Breast epithelium (tissue), 3 donors: ENCODE results near the gene NEK4.

Experiments
- POLR2A ChIP-seq: fragments of 450-650 bp; IDR thresholded peaks from one replicate; pipeline ENCODE4 v1.6.1; 2016; ENCODE audit warnings: antibody characterized with exemption, mild to moderate bottlenecking, moderate library complexity
- POLR2AphosphoS5 ChIP-seq, 3 donors: sonication (generic); formaldehyde crosslinking; IDR thresholded peaks; one replicate each; pipeline ENCODE4 v1.6.1; 2017; ENCODE audit warnings: antibody characterized with exemption in 3 of 3
- TF ChIP-seq, protein P1 (sequence below), 3 donors: fragments of 450-650 bp; IDR thresholded peaks; one replicate each; pipeline ENCODE4 v1.5.1; 2016 to 2017; ENCODE audit warnings: antibody characterized with exemption in 3 of 3, mild to moderate bottlenecking in 3 of 3, moderate library complexity in 3 of 3

DNA sequence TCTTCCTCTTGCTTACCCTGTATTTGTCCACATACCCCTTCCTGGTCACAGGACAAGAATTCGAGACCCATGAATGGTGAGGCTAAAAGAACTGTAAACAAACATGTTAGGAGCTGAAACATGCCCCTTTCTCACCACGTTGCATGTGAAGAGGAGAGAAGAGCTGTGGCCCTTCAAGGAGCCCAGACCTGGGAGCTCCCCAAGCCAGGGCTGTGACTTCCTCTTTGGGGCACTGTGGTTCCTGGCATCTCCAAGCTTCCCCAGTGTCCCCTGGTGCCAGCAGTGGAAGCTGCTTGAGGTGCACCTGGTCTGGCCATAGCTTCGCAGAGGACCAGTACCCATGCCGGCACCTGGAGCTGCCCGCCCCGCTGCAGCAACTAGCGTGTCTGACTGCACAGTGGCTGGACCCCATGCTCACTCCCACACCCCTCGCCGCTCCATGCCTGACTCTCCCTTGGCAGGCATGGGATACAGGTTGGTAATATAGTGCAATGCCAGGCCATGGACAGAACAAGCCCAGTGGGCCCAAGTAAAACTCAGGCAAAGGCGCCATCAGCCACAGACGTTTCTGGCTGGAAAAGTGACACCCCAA lies 54.9 kb downstream of the NEK4 start:
- TF ChIP-seq, protein P1, sequence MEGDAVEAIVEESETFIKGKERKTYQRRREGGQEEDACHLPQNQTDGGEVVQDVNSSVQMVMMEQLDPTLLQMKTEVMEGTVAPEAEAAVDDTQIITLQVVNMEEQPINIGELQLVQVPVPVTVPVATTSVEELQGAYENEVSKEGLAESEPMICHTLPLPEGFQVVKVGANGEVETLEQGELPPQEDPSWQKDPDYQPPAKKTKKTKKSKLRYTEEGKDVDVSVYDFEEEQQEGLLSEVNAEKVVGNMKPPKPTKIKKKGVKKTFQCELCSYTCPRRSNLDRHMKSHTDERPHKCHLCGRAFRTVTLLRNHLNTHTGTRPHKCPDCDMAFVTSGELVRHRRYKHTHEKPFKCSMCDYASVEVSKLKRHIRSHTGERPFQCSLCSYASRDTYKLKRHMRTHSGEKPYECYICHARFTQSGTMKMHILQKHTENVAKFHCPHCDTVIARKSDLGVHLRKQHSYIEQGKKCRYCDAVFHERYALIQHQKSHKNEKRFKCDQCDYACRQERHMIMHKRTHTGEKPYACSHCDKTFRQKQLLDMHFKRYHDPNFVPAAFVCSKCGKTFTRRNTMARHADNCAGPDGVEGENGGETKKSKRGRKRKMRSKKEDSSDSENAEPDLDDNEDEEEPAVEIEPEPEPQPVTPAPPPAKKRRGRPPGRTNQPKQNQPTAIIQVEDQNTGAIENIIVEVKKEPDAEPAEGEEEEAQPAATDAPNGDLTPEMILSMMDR (IDR thresholded peaks at IDR 0.05): no peak
- TF ChIP-seq POLR2AphosphoS5 (IDR thresholded peaks at IDR 0.05) (no peak), POLR2A (no peak)
